ENCODE measurements around the gene PAPPA. TPM values are rescaled to one million over a fixed set of nuclear protein-coding genes. Genes with fewer than 3 reads are reported as not detected.
A peak's percentile ranks its signal among the peaks of the same experiment; 100 is the strongest.

The PAPPA gene
- total RNA-seq, 1 donor, result 56.5 TPM

- no peak for DNase-seq (ENCODE audit: insufficient read length, low spot score, missing footprints)
- Histone ChIP-seq H3K27ac (ENCODE audit: low read depth, low read length) (no peak overlapping the region), H3K36me3 (ENCODE audit: insufficient read depth, low read length) (peaks cover 31% of the 10 kb centered on the region), H3K79me2 (ENCODE audit: insufficient read depth, low read length) (no peaks in the 10 kb centered on the region), H3K4me2 (ENCODE audit: insufficient read depth, low read length) (no peak overlapping the region), H3K27me3 (ENCODE audit: insufficient read depth, low read length) (no peaks in the 10 kb centered on the region), H4K20me1 (ENCODE audit: insufficient read depth, low read length) (no peaks in the 10 kb centered on the region), H3K4me1 (ENCODE audit: insufficient read depth, low read length) (peaks cover 13% of the 10 kb centered on the region), H3K9me3 (ENCODE audit: low read depth, low read length) (no peaks in the 10 kb centered on the region), H3K4me3 (ENCODE audit: insufficient read depth, low read length) (no peak overlapping the region), H2AFZ (ENCODE audit: low read length) (no peak overlapping the region)
- TF ChIP-seq CTCF (IDR thresholded peaks at IDR 0.05; ENCODE audit: extremely low read depth, low read depth, low read length), result no peak
These were observed 208.0 kb downstream of the PAPPA start for GRCh38 chr9:116361547-116361946.

- Histone ChIP-seq H3K4me2 (ENCODE audit: insufficient read depth, low read length) (no peak overlapping the region), H3K4me1 (ENCODE audit: insufficient read depth, low read length) (peaks cover 13% of the 10 kb centered on the region), H3K27me3 (ENCODE audit: insufficient read depth, low read length) (no peaks in the 10 kb centered on the region), H3K4me3 (ENCODE audit: insufficient read depth, low read length) (no peak overlapping the region), H2AFZ (ENCODE audit: low read length) (no peak overlapping the region), H4K20me1 (ENCODE audit: insufficient read depth, low read length) (no peaks in the 10 kb centered on the region), H3K27ac (ENCODE audit: low read depth, low read length) (no peak overlapping the region), H3K9me3 (ENCODE audit: low read depth, low read length) (no peaks in the 10 kb centered on the region), H3K36me3 (ENCODE audit: insufficient read depth, low read length) (peaks cover 31% of the 10 kb centered on the region), H3K79me2 (ENCODE audit: insufficient read depth, low read length) (no peaks in the 10 kb centered on the region)
- DNase-seq (ENCODE audit: insufficient read length, low spot score, missing footprints), result no peak
- no peak for TF ChIP-seq CTCF (IDR thresholded peaks at IDR 0.05; ENCODE audit: extremely low read depth, low read depth, low read length)
These were observed 208.9 kb downstream of the PAPPA start for GRCh38 chr9:116362493-116362892.

GRCh38 chr9:116365056-116365471 is 211.5 kb downstream of the PAPPA start:
- H3K79me2 ChIP-seq (ENCODE audit: insufficient read depth, low read length), result no peaks in the 10 kb centered on the region
- H3K27me3 ChIP-seq (ENCODE audit: insufficient read depth, low read length), result no peaks in the 10 kb centered on the region
- H3K27ac ChIP-seq (ENCODE audit: low read depth, low read length), result no peak overlapping the region
- H3K4me2 ChIP-seq (ENCODE audit: insufficient read depth, low read length), result peak overlapping the region; percentile 55
- DNase-seq (ENCODE audit: insufficient read length, low spot score, missing footprints), result peak; percentile 94
- no peaks in the 10 kb centered on the region for H3K9me3 ChIP-seq (ENCODE audit: low read depth, low read length)
- H3K36me3 ChIP-seq (ENCODE audit: insufficient read depth, low read length), result peaks cover 26% of the 10 kb centered on the region
- TF ChIP-seq CTCF (IDR thresholded peaks at IDR 0.05; ENCODE audit: extremely low read depth, low read depth, low read length), result peak; percentile 10
- peaks cover 13% of the 10 kb centered on the region for H3K4me1 ChIP-seq (ENCODE audit: insufficient read depth, low read length)
- peak overlapping the region; percentile 66 for H2AFZ ChIP-seq (ENCODE audit: low read length)
- no peak overlapping the region for H3K4me3 ChIP-seq (ENCODE audit: insufficient read depth, low read length)
- H4K20me1 ChIP-seq (ENCODE audit: insufficient read depth, low read length), result no peaks in the 10 kb centered on the region

- Histone ChIP-seq H2AFZ (ENCODE audit: low read length) (no peak overlapping the region), H3K9me3 (ENCODE audit: low read depth, low read length) (no peaks in the 10 kb centered on the region), H3K4me1 (ENCODE audit: insufficient read depth, low read length) (peaks cover 13% of the 10 kb centered on the region), H3K4me2 (ENCODE audit: insufficient read depth, low read length) (no peak overlapping the region), H3K79me2 (ENCODE audit: insufficient read depth, low read length) (no peaks in the 10 kb centered on the region), H4K20me1 (ENCODE audit: insufficient read depth, low read length) (no peaks in the 10 kb centered on the region), H3K27ac (ENCODE audit: low read depth, low read length) (no peak overlapping the region), H3K27me3 (ENCODE audit: insufficient read depth, low read length) (no peaks in the 10 kb centered on the region), H3K4me3 (ENCODE audit: insufficient read depth, low read length) (no peak overlapping the region), H3K36me3 (ENCODE audit: insufficient read depth, low read length) (peaks cover 23% of the 10 kb centered on the region)
- DNase-seq (ENCODE audit: insufficient read length, low spot score, missing footprints), result no peak
- no peak for TF ChIP-seq CTCF (IDR thresholded peaks at IDR 0.05; ENCODE audit: extremely low read depth, low read depth, low read length)
These were observed 212.7 kb downstream of the PAPPA start for GRCh38 chr9:116366241-116366640.
